ENCODE data around the gene PPARGC1A. TPM values are rescaled to one million over a fixed set of nuclear protein-coding genes. Genes with fewer than 3 reads are reported as not detected.

Gene PPARGC1A
- total RNA-seq, 4 donors from 2014 or later = 5.0 to 13.6 (median 6.4) TPM

DNA sequence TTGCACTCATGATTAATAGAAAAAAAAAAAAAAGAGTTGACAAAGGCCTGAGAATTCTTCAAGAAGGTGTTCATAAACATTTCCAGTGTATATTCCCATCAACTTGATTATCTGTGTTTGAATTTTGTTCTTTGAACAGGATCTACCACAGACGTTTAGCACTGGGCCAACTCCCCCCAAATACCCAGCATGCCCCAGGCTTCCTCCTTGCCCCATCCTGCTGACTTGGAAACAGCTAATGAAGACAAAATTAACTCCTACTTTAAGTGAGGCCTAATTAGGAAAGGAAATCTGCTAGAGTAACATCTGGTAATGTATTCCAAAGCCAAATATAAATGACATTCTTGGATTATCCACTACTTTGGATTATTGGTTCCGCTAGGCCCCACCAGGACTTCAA lies 52.5 kb downstream of the PPARGC1A start:
- TF ChIP-seq, protein P1, sequence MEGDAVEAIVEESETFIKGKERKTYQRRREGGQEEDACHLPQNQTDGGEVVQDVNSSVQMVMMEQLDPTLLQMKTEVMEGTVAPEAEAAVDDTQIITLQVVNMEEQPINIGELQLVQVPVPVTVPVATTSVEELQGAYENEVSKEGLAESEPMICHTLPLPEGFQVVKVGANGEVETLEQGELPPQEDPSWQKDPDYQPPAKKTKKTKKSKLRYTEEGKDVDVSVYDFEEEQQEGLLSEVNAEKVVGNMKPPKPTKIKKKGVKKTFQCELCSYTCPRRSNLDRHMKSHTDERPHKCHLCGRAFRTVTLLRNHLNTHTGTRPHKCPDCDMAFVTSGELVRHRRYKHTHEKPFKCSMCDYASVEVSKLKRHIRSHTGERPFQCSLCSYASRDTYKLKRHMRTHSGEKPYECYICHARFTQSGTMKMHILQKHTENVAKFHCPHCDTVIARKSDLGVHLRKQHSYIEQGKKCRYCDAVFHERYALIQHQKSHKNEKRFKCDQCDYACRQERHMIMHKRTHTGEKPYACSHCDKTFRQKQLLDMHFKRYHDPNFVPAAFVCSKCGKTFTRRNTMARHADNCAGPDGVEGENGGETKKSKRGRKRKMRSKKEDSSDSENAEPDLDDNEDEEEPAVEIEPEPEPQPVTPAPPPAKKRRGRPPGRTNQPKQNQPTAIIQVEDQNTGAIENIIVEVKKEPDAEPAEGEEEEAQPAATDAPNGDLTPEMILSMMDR (IDR thresholded peaks at IDR 0.05) = no peak
- DNase-seq (ENCODE audit: low spot score) (no peak), ATAC-seq (ENCODE audit: low FRiP score) (no peak)

DNA sequence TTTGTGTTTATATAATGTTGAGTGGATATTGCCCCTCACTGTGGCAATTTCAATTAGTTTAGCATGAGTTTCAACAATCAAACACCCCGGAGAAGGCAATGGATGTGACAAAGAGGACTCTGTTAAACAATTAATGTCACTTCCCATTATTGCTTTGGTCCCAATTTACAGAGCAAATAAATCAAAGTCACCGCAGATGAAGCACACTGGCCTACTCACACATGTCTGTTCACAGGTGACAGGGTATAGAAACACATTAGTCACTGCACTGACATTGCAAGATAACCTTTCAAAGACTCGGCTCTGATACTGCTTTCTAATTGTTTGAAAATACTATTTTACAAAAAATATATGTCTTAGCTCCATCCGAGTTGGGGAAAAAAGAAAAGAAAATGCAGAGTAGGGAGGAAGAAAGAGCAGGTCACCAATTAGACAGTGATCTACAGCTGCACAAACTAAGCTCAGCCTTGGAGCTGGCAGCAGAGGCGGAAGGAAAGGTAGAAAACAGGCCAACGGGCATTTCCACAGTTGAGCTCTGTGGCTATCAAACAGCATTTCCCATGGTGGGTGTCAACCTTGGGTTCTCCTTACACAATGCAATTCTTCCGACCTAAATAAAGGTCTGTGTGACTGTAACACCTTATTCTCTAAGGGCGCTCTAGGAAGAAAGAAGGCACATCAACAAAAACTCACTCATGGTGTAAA lies 53.9 kb downstream of the PPARGC1A start:
- TF ChIP-seq, protein P1 (IDR thresholded peaks at IDR 0.05) = no peak
- ATAC-seq (ENCODE audit: low FRiP score) = no peak
- no peak for DNase-seq (ENCODE audit: low spot score)

DNA sequence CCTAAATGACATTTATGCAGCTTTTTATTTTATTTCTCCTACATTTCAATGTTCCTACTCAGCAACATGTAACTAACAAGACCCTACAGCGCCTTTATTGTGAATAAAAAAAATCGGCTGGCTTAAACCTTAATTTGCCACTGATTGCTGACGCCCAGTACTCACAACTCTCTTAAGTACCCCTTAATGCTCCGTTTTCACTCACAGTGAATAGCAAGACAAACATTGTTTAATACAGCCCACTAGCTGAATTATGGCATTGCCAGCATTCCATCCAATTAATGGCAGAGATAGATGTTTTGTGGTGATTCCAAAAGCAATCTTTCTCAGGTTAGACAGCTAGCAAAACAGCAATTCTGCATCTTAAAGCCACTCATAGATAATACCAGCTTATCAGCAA lies 61.1 kb downstream of the PPARGC1A start:
- TF ChIP-seq, protein P1 (IDR thresholded peaks at IDR 0.05) = no peak
- ATAC-seq (ENCODE audit: low FRiP score) (no peak), DNase-seq (ENCODE audit: low spot score) (no peak)

DNA sequence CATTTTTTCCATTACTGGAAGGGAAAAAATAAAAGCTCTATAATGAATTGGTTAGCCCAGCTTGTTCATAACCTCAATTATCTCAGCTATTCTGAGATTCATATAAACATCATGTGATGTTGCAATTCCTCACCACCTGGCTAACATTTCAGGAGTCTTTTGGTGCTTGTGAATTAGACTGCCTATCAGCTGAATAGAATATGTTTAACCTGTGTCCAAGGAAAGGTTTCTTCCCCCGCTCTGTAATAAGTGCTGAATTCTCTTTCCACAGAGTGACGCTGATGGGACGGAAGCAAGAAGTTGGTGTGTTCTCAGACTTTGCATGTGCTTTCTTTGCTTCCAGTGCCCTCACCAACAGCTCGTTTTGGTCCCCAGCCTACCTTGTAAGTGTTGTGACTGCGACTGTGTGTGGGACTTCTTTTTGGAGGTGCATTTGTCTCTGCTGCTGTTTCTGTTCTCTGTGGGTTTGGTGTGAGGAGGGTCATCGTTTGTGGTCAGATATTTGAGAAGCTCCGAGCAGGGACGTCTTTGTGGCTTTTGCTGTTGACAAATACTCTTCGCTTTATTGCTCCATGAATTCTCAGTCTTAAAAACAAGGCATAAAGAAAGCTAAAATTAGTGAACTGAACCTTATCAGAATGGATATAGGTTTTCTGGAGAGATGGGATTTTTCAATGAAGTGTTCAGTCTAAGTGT lies 61.7 kb downstream of the PPARGC1A start:
- DNase-seq (ENCODE audit: low spot score) (no peak), ATAC-seq (ENCODE audit: low FRiP score) (no peak)
- TF ChIP-seq, protein P1 (IDR thresholded peaks at IDR 0.05) = no peak

DNA sequence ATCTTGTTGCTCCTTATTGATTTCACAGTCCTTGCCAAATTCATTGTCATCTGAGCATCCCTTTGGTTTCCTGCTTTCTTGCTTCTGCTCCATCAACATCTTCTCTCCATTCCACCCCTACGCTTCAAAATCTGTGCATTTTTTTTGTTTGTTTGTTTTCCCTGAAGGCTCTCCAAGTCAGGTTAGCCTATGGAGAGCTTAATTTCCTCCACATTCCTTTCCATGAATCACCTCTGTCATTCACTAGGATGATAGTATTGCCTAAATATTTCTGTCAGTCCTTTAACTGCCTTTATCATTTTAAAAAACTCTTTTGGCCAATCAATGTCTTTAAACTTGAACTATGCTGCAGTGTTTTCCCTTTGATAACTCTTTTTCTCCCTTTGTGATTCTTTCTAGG lies 67.7 kb downstream of the PPARGC1A start:
- TF ChIP-seq, protein P1 (IDR thresholded peaks at IDR 0.05) = no peak
- no peak for ATAC-seq (ENCODE audit: low FRiP score)

DNA sequence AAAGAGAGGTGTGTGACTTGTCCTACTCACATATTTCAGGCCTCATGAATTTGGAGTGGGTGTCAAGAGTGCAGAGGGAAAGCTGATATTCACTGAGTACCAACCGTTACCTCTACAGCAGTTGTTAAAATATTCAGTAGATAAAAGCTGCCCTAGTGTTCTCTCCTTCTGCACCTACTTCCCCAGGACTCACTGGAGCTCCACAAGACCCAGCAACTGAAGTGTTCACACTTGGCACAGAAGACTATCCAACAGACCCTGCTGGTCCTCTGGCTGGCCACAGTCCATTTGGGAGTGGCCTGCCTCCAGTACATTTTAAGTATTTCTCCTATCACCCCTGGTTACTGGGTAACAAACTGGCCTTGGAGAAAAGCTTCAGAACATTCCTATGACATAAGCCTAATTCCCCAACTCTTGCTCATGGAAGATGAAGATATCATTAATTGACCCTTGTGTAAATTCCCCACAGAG lies 70.8 kb downstream of the PPARGC1A start:
- ATAC-seq (ENCODE audit: low FRiP score) (peak; percentile 28), DNase-seq (ENCODE audit: low spot score) (no peak)
- TF ChIP-seq, protein P1 (IDR thresholded peaks at IDR 0.05) = no peak

More for the DNA sequence above, 67.7 kb downstream of the PPARGC1A start:
- no peak for DNase-seq (ENCODE audit: low spot score)
